GM12891 (cell line): ENCODE measurements around the gene PEAK1.

Experiments used
- DNase-seq: peaks from one replicate; pipeline ENCODE4 v3.0.0; 2011; ENCODE audit warnings: low spot score; ENCODE audit not compliant: insufficient read length
- FAIRE-seq: peaks from 2 replicates; lab custom pipeline; 2011; peaks lifted over from hg19 to GRCh38; lab: Jason Lieb, UNC
- PAX5 ChIP-seq: IDR thresholded peaks from 2 replicates; pipeline ENCODE4 v1.6.1; 2011; ENCODE audit warnings: low read length, moderate library complexity, mild to moderate bottlenecking; ENCODE audit not compliant: insufficient read depth, severe bottlenecking
- POLR2A ChIP-seq: IDR thresholded peaks from 2 replicates; pipeline ENCODE4 v1.6.1; 2011; ENCODE audit warnings: low read depth, low read length, control low read depth
- POLR2AphosphoS5 ChIP-seq: IDR thresholded peaks from 2 replicates; pipeline ENCODE4 v1.6.1; 2011; ENCODE audit warnings: low read depth, low read length, control low read depth
- POU2F2 ChIP-seq: IDR thresholded peaks from 2 replicates; pipeline ENCODE4 v1.6.1; 2011; ENCODE audit warnings: low read depth, mild to moderate bottlenecking, control low read depth, low read length, moderate library complexity
- SPI1 ChIP-seq: IDR thresholded peaks from 2 replicates; pipeline ENCODE4 v1.6.1; 2011; ENCODE audit warnings: low read depth, low read length, control low read depth
- TAF1 ChIP-seq: IDR thresholded peaks from 2 replicates; pipeline ENCODE4 v1.6.1; 2011; ENCODE audit warnings: low read depth, low read length, control low read depth

PEAK1 gene

GRCh38 chr15:77327844-77328529, 91.9 kb downstream of the PEAK1 start:
- TF ChIP-seq POU2F2 (no peak), POLR2AphosphoS5 (no peak), SPI1 (no peak), TAF1 (no peak)
- DNase-seq (no peak), FAIRE-seq (no peak)

GRCh38 chr15:77327168-77327567, 92.7 kb downstream of the PEAK1 start:
- TF ChIP-seq POLR2A = no peak
- TF ChIP-seq POU2F2 = no peak
- no peak for TF ChIP-seq SPI1
- TF ChIP-seq POLR2AphosphoS5 = no peak
- no peak for TF ChIP-seq TAF1
- TF ChIP-seq PAX5 = no peak
- DNase-seq (no peak), FAIRE-seq (no peak)

- FAIRE-seq = no peak
- no peak for DNase-seq
- no peak for TF ChIP-seq TAF1
- TF ChIP-seq POLR2AphosphoS5 = no peak
- no peak for TF ChIP-seq POLR2A
- no peak for TF ChIP-seq PAX5
- no peak for TF ChIP-seq POU2F2
- no peak for TF ChIP-seq SPI1
These were observed 93.5 kb downstream of the PEAK1 start for GRCh38 chr15:77326366-77326765.

GRCh38 chr15:77312523-77312922, 107.4 kb downstream of the PEAK1 start:
- DNase-seq (no peak), FAIRE-seq (no peak)
- TF ChIP-seq POLR2A = no peak

GRCh38 chr15:77311618-77312398, 108.1 kb downstream of the PEAK1 start:
- no peak for DNase-seq
- no peak for FAIRE-seq
- TF ChIP-seq TAF1 (no peak), SPI1 (no peak), POLR2A (no peak), POU2F2 (no peak)

GRCh38 chr15:77311020-77311419, 108.9 kb downstream of the PEAK1 start:
- DNase-seq (no peak), FAIRE-seq (no peak)
- TF ChIP-seq POLR2A (no peak), POLR2AphosphoS5 (no peak), POU2F2 (no peak), SPI1 (no peak), TAF1 (no peak), PAX5 (no peak)

- no peak for FAIRE-seq
- no peak for TF ChIP-seq POU2F2
- TF ChIP-seq POLR2A = no peak
- TF ChIP-seq TAF1 = no peak
- no peak for TF ChIP-seq SPI1
- TF ChIP-seq POLR2AphosphoS5 = no peak
- no peak for TF ChIP-seq PAX5
- no peak for DNase-seq
These were observed 110.5 kb downstream of the PEAK1 start for GRCh38 chr15:77309392-77309791.

- TF ChIP-seq PAX5 (no peak), POLR2AphosphoS5 (no peak), POLR2A (no peak), TAF1 (no peak), SPI1 (no peak), POU2F2 (no peak)
- DNase-seq = no peak
- FAIRE-seq = no peak
These were observed 114.0 kb downstream of the PEAK1 start for GRCh38 chr15:77305953-77306352.

GRCh38 chr15:77296773-77297337, 123.0 kb downstream of the PEAK1 start:
- DNase-seq (no peak), FAIRE-seq (no peak)
- TF ChIP-seq POU2F2 (no peak), SPI1 (no peak), TAF1 (no peak), POLR2AphosphoS5 (no peak), PAX5 (no peak), POLR2A (no peak)

- TF ChIP-seq POLR2AphosphoS5 (no peak), SPI1 (no peak), TAF1 (no peak), POU2F2 (no peak), PAX5 (no peak), POLR2A (no peak)
- FAIRE-seq = no peak
- no peak for DNase-seq
These were observed 124.5 kb downstream of the PEAK1 start for GRCh38 chr15:77295446-77295845.
